Testis (tissue), 2 donors: ENCODE data around the gene GRK3.
"Not testable (repeated sequence)": the region's sequence is repeated elsewhere in the genome, so short reads cannot be mapped to it uniquely, and the experiment has no call there.

ENCODE experiments used
- CTCF ChIP-seq, 3 experiments: fragments of 450-650 bp in 2 of 3; fragments of 200-600 bp in 1 of 3; sonication (generic) in 1 of 3; IDR thresholded peaks; one replicate each; pipeline ENCODE4 v1.5.1; 2016 to 2019; ENCODE audit warnings: antibody characterized with exemption in 3 of 3, mild to moderate bottlenecking in 2 of 3, moderate library complexity in 1 of 3
- POLR2A ChIP-seq: fragments of 450-650 bp; IDR thresholded peaks from one replicate; pipeline ENCODE4 v1.6.1; 2017; ENCODE audit warnings: antibody characterized with exemption, mild to moderate bottlenecking, moderate library complexity

GRCh38 chr22:25581452-25581851, 17.0 kb downstream of the GRK3 start:
- not testable (repeated sequence) for TF ChIP-seq CTCF (IDR thresholded peaks at IDR 0.05); POLR2A
